Parathyroid adenoma (tissue), 2 donors: Measurements from ENCODE around the gene SOX5.
"Not testable (repeated sequence)": the region's sequence is repeated elsewhere in the genome, so short reads cannot be mapped to it uniquely, and the experiment has no call there.

Experiments
- H2AFZ ChIP-seq: fragments of 300-600 bp; sonication (generic); one replicate; pipeline ENCODE4 v1.7.0; 2017; ENCODE audit warnings: antibody characterized with exemption, mild to moderate bottlenecking
- H3K27ac ChIP-seq: fragments of 300-600 bp; sonication (generic); one replicate; pipeline ENCODE4 v1.7.0; 2017
- H3K27me3 ChIP-seq: fragments of 300-600 bp; sonication (generic); one replicate; pipeline ENCODE4 v1.7.0; 2017; ENCODE audit warnings: low read length; ENCODE audit not compliant: control insufficient read depth, insufficient read depth
- H3K36me3 ChIP-seq: fragments of 300-600 bp; sonication (generic); one replicate; pipeline ENCODE4 v1.7.0; 2017; ENCODE audit warnings: low read length; ENCODE audit not compliant: control insufficient read depth, insufficient read depth
- H3K4me1 ChIP-seq: fragments of 300-600 bp; sonication (generic); one replicate; pipeline ENCODE4 v1.7.0; 2017; ENCODE audit warnings: control low read depth
- H3K4me2 ChIP-seq: fragments of 300-600 bp; sonication (generic); one replicate; pipeline ENCODE4 v1.7.0; 2017; ENCODE audit warnings: low read length
- H3K4me3 ChIP-seq: fragments of 300-600 bp; sonication (generic); one replicate; pipeline ENCODE4 v1.7.0; 2017; ENCODE audit warnings: low read depth, low read length
- H3K79me2 ChIP-seq: fragments of 300-600 bp; sonication (generic); one replicate; pipeline ENCODE4 v1.7.0; 2017; ENCODE audit warnings: control low read depth
- H3K9ac ChIP-seq: fragments of 300-600 bp; sonication (generic); one replicate; pipeline ENCODE4 v1.7.0; 2017; ENCODE audit warnings: mild to moderate bottlenecking
- H3K9me3 ChIP-seq: fragments of 300-600 bp; sonication (generic); one replicate; pipeline ENCODE4 v1.7.0; 2017; ENCODE audit warnings: low read length; ENCODE audit not compliant: control insufficient read depth
- CTCF ChIP-seq: fragments of 300-600 bp; sonication (generic); IDR thresholded peaks from one replicate; pipeline ENCODE4 v1.7.0; 2017; ENCODE audit warnings: antibody characterized with exemption, mild to moderate bottlenecking
- donor health status: primary hyperparathyroidism.

SOX5 gene

DNA sequence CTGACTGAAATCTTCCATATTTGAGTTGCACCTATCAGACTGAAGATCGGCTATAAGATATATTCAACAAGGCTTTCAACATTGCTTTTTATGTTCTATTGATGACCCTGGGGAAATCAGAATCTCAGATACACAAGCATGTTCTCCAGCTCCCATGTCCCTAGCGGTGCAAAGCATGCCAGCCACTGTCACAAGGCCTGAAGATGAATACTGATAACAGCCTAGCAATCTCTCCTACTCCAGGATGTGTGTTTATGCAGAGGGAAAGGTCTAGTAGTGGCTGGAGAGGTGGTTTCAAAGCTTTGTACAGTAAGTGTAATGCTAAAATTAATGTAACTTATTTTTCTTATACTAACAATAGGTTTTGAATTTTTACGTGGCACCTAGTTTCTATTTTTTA lies 64.6 kb downstream of the SOX5 start:
- H3K27ac ChIP-seq: no peak overlapping the region
- no peaks in the 10 kb centered on the region for H3K4me1 ChIP-seq
- H3K9me3 ChIP-seq: no peaks in the 10 kb centered on the region
- H3K79me2 ChIP-seq: no peaks in the 10 kb centered on the region
- H3K36me3 ChIP-seq: no peaks in the 10 kb centered on the region
- H3K4me3 ChIP-seq: no peak overlapping the region
- H2AFZ ChIP-seq: no peak overlapping the region
- no peak overlapping the region for H3K9ac ChIP-seq
- TF ChIP-seq CTCF: no peak
- no peak overlapping the region for H3K4me2 ChIP-seq
- no peaks in the 10 kb centered on the region for H3K27me3 ChIP-seq

DNA sequence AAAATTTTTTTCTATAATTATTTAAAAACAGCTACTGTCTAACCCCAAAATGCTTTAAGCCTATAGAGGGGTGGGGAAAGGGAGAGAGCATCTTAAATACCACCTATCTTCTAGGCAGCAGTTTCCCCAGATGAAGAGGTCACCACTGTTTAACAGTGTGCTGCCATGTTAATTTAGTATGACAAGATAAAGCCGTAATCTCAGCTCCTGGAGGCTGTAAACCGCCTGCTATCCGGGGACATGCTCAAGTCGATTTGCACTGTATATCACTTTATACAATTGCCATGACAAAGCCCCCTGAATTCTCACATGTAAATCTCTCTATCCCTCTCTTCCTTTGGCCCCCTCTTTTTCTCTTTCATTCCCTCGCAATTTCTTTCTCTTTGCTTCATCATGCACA lies 68.5 kb downstream of the SOX5 start:
- no peak for TF ChIP-seq CTCF
- Histone ChIP-seq H3K4me1 (no peaks in the 10 kb centered on the region), H3K27ac (no peak overlapping the region), H3K9ac (no peak overlapping the region), H3K36me3 (no peaks in the 10 kb centered on the region), H3K4me3 (no peak overlapping the region), H2AFZ (no peak overlapping the region), H3K4me2 (no peak overlapping the region), H3K79me2 (no peaks in the 10 kb centered on the region), H3K9me3 (no peaks in the 10 kb centered on the region), H3K27me3 (no peaks in the 10 kb centered on the region)

DNA sequence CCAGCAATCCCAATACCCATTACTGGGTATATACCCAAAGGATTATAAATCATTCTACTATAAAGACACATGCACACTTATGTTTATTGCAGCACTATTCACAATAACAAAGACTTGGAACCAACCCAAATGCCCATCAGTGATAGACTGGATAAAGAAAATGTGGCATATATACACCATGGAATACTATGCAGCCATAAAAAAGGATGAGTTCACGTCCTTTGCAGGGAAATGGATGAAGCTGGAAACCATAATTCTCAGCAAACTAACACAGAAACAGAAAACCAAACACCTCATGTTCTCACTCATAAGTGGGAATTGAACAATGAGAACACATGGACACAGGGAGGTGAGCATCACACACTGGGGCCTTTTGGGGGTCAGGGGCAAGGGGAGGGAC lies 72.9 kb downstream of the SOX5 start:
- H3K79me2 ChIP-seq, H3K4me1 ChIP-seq: not testable (repeated sequence)

DNA sequence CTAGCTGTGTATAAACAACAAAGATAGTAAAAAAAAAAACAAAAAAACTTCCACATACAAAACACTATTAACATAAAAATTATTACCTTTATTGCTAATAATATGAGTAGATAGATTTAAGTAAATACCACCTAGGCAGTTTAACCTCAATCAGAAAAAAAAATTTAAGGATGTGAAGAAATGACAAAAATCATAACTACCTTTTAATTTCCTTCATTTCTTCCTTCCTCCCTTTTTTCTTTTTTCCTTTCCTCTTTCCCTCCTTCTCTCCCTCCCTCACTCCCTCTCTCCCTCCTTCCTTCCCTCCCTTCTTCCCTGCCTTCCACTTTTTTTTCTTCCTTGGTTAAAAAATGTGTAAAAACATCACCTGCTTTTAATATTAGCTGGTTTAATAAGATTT lies 81.7 kb downstream of the SOX5 start:
- Histone ChIP-seq H3K36me3 (no peaks in the 10 kb centered on the region), H3K9me3 (no peaks in the 10 kb centered on the region), H3K27me3 (no peaks in the 10 kb centered on the region), H3K4me3 (no peak overlapping the region), H3K9ac (no peak overlapping the region), H2AFZ (no peak overlapping the region), H3K4me2 (no peak overlapping the region), H3K27ac (no peak overlapping the region), H3K79me2 (no peaks in the 10 kb centered on the region), H3K4me1 (no peaks in the 10 kb centered on the region)
- TF ChIP-seq CTCF: no peak

More for the DNA sequence above, 72.9 kb downstream of the SOX5 start:
- H3K9me3 ChIP-seq, H3K36me3 ChIP-seq, H2AFZ ChIP-seq, H3K9ac ChIP-seq, H3K27ac ChIP-seq, H3K4me3 ChIP-seq, H3K4me2 ChIP-seq, H3K27me3 ChIP-seq: not testable (repeated sequence)

- Histone ChIP-seq H3K79me2 (no peaks in the 10 kb centered on the region), H3K4me3 (no peak overlapping the region), H3K9me3 (no peaks in the 10 kb centered on the region), H3K9ac (no peak overlapping the region), H3K27me3 (no peaks in the 10 kb centered on the region), H2AFZ (no peak overlapping the region), H3K4me1 (no peaks in the 10 kb centered on the region), H3K27ac (no peak overlapping the region), H3K4me2 (no peak overlapping the region), H3K36me3 (no peaks in the 10 kb centered on the region)
- TF ChIP-seq CTCF: no peak
These were observed 86.8 kb downstream of the SOX5 start for GRCh38 chr12:23862701-23863100.
